ENCODE data around the gene SYT2. TPM values are rescaled to one million over a fixed set of nuclear protein-coding genes. Genes with fewer than 3 reads are reported as not detected.
"Not testable (repeated sequence)": the region's sequence is repeated elsewhere in the genome, so short reads cannot be mapped to it uniquely, and the experiment has no call there.

Gene SYT2
- total RNA-seq, 2 experiments from 2014 or later: not detected

DNA sequence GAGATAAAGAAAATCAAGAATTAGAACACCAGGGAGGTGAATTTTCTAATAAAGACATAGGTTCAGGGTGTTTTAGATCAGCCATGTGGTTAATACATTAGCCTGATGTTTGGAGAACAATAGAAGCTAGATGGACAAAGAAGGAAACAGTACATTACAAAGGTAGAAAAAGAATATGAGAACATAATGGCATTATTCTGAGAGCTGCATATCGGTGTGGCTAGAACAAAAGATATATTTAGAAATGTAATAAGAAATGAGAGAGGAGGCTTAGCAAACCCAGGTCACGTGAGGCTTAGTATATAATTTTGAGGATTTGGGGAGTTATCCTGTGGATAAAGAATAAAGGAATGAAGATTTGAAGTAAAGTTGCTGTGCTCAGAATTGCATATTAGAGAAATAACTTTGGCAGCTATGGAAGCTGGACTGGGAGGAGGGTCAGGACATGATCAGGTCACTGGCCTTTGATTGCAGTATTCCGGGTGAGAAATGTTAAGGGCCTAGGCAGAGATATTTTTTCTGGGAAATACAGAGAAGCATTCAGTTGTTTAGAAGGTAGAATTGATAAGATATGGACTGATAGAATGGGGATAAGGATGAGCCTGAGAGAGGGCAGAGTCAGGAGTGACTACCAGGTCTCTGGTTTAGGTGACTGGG, 164.5 kb downstream of the SYT2 start:
- DNase-seq; POLR2A ChIA-PET; H3K27ac Mint-ChIP-seq; H3K4me3 Mint-ChIP-seq; H3K9me3 Mint-ChIP-seq; ATAC-seq (ENCODE audit: low read depth); H3K36me3 Mint-ChIP-seq; H3K27me3 Mint-ChIP-seq: not testable (repeated sequence)
- H3K4me1 Mint-ChIP-seq: peaks cover 14% of the 10 kb centered on the region

DNA sequence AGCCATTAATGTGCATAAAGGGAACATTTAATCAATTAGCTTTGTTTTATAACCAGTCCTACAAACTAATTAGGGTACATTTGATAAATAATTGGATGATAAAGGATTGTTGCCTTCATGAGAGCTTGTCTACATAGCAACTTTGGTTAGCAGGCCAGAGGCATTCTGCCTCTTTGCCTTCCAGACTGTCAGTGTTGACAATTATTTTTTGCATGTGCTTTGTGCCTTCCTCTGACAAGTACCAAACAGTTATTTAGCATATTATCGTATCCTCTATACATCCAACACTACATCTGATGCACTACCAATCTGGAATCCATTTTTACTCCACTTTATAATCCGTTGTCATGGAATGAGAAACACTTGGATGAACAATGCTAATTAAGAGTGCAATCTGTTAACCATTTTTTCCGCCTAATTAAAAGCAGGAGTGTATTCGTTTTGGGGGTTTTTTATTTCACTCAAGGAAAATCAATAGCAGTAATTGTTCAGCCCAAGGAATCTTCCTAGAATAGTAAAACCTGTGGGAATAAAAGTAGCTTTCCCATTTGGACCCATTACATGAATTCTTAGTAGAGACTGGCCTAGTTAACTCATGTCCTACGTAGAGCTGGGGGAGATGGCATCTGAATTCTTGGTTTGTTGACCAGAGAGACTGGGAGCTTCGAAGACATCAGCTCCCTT, 165.3 kb downstream of the SYT2 start:
- ATAC-seq (ENCODE audit: low read depth); POLR2A ChIA-PET; H3K4me3 Mint-ChIP-seq; H3K27ac Mint-ChIP-seq; H3K36me3 Mint-ChIP-seq; DNase-seq; H3K27me3 Mint-ChIP-seq; H3K9me3 Mint-ChIP-seq: not testable (repeated sequence)
- H3K4me1 Mint-ChIP-seq: peaks cover 14% of the 10 kb centered on the region

GRCh38 chr1:202543537-202543936, 166.7 kb downstream of the SYT2 start:
- H3K4me3 Mint-ChIP-seq; H3K36me3 Mint-ChIP-seq; DNase-seq; H3K27me3 Mint-ChIP-seq; H3K9me3 Mint-ChIP-seq; ATAC-seq (ENCODE audit: low read depth); H3K27ac Mint-ChIP-seq; POLR2A ChIA-PET: not testable (repeated sequence)
- peaks cover 14% of the 10 kb centered on the region for H3K4me1 Mint-ChIP-seq

DNA sequence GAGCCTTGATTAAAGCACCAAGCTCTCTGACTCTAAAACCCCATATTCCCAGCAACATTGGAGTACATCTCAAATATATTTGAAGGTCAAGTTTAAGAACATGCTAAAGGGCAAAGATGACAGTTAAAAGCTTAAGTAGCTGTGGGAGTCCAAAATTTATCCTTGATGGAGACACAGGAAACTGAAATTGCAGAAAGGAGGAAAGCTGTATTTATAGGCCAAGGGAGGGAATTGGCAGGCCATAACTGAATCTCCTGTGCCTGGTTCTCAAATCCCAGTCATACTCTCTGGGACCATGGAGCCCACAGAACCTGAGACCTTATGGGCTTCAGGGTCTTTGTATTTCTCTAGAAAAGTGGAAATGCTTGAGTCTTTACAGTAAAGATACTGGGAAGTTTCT, 167.8 kb downstream of the SYT2 start:
- H3K9me3 Mint-ChIP-seq; H3K27me3 Mint-ChIP-seq; H3K27ac Mint-ChIP-seq; ATAC-seq (ENCODE audit: low read depth); DNase-seq; H3K36me3 Mint-ChIP-seq; H3K4me3 Mint-ChIP-seq: not testable (repeated sequence)
- POLR2A ChIA-PET: interaction anchor here (0.7 kb wide), 1 partner anchor 603 kb away, joined by 3 read pairs; no protein-coding TSS in a partner anchor
- peaks cover 14% of the 10 kb centered on the region for H3K4me1 Mint-ChIP-seq

GRCh38 chr1:202540858-202541257, 169.4 kb downstream of the SYT2 start:
- H3K4me3 Mint-ChIP-seq; H3K36me3 Mint-ChIP-seq; H3K27ac Mint-ChIP-seq; H3K4me1 Mint-ChIP-seq; H3K27me3 Mint-ChIP-seq; POLR2A ChIA-PET; H3K9me3 Mint-ChIP-seq; ATAC-seq (ENCODE audit: low read depth); DNase-seq: not testable (repeated sequence)

Other genes with a start within 250 kb of the SYT2 start
- gene KDM5B, start 98.0 kb upstream of the SYT2 start, total RNA-seq: 10 to 100 TPM; 45.2 to 55.5 TPM
- under 1 TPM in 1 of 2 experiments, not detected in 1; 0.61 TPM for gene PCAT6, start 100.5 kb upstream of the SYT2 start, total RNA-seq
- gene RABIF, start 178.7 kb upstream of the SYT2 start, total RNA-seq: 10 to 100 TPM; 12.7 to 13.1 TPM
- 10 to 100 TPM; 30.1 to 30.5 TPM for gene KLHL12, start 216.8 kb upstream of the SYT2 start, total RNA-seq
- gene ADIPOR1, start 247.9 kb upstream of the SYT2 start, total RNA-seq: 10 to 100 TPM; 64.8 to 64.9 TPM

All from activated naive CD8-positive, alpha-beta T cell treated with anti-CD3 and anti-CD28 coated beads, Interleukin-2, amount 10 ng/mL, durations not matched to agents 7 days and 5 days (primary cell).